Activated CD4-positive, alpha-beta T cell treated with anti-CD3 and anti-CD28 coated beads, Interleukin-2, amount 10 ng/mL, durations not matched to agents 7 days and 5 days (primary cell): ENCODE results near the gene STRBP. TPM values are rescaled to one million over a fixed set of nuclear protein-coding genes. Genes with fewer than 3 reads are reported as not detected.

Source experiments
- CTCF ChIA-PET: fragments of 350-600 bp; sonication (Branson Sonifier 250); formaldehyde crosslinking; loops from one replicate; lab custom pipeline; 2021; ENCODE audit warnings: antibody characterized with exemption; lab: Charles Lee
- POLR2A ChIA-PET: fragments of 350-600 bp; sonication (Branson Sonifier 250); formaldehyde crosslinking; loops from one replicate; lab custom pipeline; 2021; ENCODE audit warnings: antibody characterized with exemption; lab: Charles Lee
- DNase-seq: peaks from one replicate; pipeline ENCODE4 v3.0.0-alpha.2; 2020
- H3K27ac Mint-ChIP-seq: one replicate; pipeline ENCODE4 v1.8.0; 2021; ENCODE audit warnings: mild to moderate bottlenecking, moderate library complexity, mixed read lengths
- H3K27me3 Mint-ChIP-seq: one replicate; pipeline ENCODE4 v1.8.0; 2021; ENCODE audit warnings: mixed read lengths
- H3K36me3 Mint-ChIP-seq: one replicate; pipeline ENCODE4 v1.8.0; 2021; ENCODE audit warnings: low read depth, mixed read lengths
- H3K4me1 Mint-ChIP-seq: one replicate; pipeline ENCODE4 v1.8.0; 2021; ENCODE audit warnings: mixed read lengths
- H3K4me3 Mint-ChIP-seq: one replicate; pipeline ENCODE4 v1.8.0; 2021; ENCODE audit warnings: mild to moderate bottlenecking, moderate library complexity, mixed read lengths
- H3K9me3 Mint-ChIP-seq: one replicate; pipeline ENCODE4 v1.8.0; 2021; ENCODE audit warnings: mixed read lengths
- total RNA-seq, 2 experiments: library from RNA; stranded (reverse); gene quantifications; one replicate each; pipeline ENCODE4 v1.2.3, GENCODE V29; 2021

Gene STRBP
- total RNA-seq, 2 experiments from 2014 or later: 16.8 to 20.1 TPM

DNA sequence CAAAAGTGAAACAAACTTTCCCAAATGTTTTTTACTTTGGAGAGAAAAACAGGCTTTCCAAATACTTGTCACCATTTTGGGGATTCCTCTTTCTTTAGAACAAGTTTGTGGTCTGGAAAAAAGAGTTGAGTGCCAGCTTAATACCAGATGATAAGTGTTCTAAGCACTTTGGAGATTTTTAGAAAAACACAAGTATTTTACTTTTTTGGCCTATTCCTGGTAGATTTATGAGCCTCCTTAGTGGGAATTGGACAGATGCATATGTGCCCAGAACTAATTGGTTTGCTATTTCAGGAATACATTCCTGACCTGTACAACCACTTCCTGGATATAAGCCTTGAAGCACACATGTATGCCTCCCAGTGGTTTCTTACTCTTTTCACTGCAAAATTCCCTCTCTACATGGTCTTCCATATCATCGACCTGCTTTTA lies 194.4 kb downstream of the STRBP start:
- H3K36me3 Mint-ChIP-seq: peaks cover 21% of the 10 kb centered on the region
- no peaks in the 10 kb centered on the region for H3K4me1 Mint-ChIP-seq
- H3K27ac Mint-ChIP-seq: no peak overlapping the region
- ChIA-PET POLR2A (no interaction called here), CTCF (interaction anchor here (0.8 kb wide), 1 partner anchor 9 kb away, joined by 3 read pairs; no protein-coding TSS in a partner anchor)
- no peaks in the 10 kb centered on the region for H3K27me3 Mint-ChIP-seq
- H3K9me3 Mint-ChIP-seq: no peaks in the 10 kb centered on the region
- H3K4me3 Mint-ChIP-seq: no peak overlapping the region
- no peak for DNase-seq

DNA sequence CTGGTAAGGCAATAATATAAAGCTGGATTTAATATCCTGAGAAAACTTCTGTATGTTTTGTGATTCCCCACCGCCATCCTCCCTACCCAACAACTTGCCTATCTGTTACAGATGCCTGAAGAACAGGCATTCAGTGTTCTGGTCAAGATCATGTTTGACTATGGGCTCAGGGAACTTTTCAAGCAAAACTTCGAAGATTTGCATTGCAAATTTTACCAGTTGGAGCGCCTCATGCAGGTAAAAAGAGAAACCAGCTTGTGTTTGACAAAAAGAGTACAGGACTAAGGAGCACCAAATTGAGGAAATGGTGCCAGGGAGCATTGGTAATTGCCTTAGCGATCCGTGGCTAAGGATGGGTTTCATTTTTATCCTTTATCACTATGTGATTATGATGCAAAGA lies 194.9 kb downstream of the STRBP start:
- peaks cover 17% of the 10 kb centered on the region for H3K36me3 Mint-ChIP-seq
- CTCF ChIA-PET: interaction anchor here (0.8 kb wide), 1 partner anchor 10 kb away, joined by 3 read pairs; no protein-coding TSS in a partner anchor
- H3K27me3 Mint-ChIP-seq: no peaks in the 10 kb centered on the region
- H3K4me1 Mint-ChIP-seq: no peaks in the 10 kb centered on the region
- H3K4me3 Mint-ChIP-seq: no peak overlapping the region
- no peak for DNase-seq
- no peaks in the 10 kb centered on the region for H3K9me3 Mint-ChIP-seq
- no peak overlapping the region for H3K27ac Mint-ChIP-seq
- POLR2A ChIA-PET: no interaction called here

DNA sequence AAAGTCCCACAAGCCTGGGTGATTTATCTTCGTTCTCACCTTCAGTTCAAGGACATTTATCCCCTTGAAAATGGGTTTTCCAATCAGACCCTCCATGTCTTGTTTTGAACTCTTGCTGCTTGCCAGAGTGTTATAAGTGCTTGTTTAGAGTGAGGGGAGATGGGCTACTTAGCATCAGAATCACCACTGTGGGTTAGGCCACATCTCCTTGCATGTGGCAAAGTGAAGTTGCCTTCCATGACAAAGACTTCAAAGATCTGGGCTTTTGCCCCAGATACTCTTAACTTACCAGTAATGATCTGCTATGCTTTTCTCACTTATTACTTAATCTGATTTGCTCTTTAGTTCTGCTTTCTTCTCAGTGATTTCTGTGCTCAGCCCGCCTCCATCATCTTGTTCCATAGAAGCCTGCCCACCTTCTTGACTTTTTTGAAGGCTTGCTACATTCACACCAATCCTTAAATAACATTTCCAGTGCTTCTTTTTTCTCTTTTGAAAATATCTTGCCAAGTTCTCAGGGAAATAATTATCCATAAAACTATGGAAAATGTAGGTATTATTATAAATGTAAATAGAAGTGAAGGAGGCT lies 195.9 kb downstream of the STRBP start:
- H3K9me3 Mint-ChIP-seq: no peaks in the 10 kb centered on the region
- H3K27ac Mint-ChIP-seq: no peak overlapping the region
- no peaks in the 10 kb centered on the region for H3K27me3 Mint-ChIP-seq
- no peak for DNase-seq
- H3K36me3 Mint-ChIP-seq: peaks cover 16% of the 10 kb centered on the region
- H3K4me3 Mint-ChIP-seq: no peak overlapping the region
- ChIA-PET POLR2A (no interaction called here), CTCF (interaction anchor here (0.6 kb wide), 2 partner anchors 289 to 516 kb away, joined by 3 to 4 read pairs; no protein-coding TSS in a partner anchor)
- H3K4me1 Mint-ChIP-seq: no peaks in the 10 kb centered on the region

Other genes starting within 250 kb of the STRBP start
- gene GPR21, start 234.9 kb downstream of the STRBP start, total RNA-seq: 1 to 10 TPM in 1 of 2 experiments, under 1 TPM in 1; 0.94 to 1.3 TPM
- gene CRB2, start 87.6 kb upstream of the STRBP start, total RNA-seq: not detected